ENCODE measurements around the gene CWC27. TPM values are rescaled to one million over a fixed set of nuclear protein-coding genes. Genes with fewer than 3 reads are reported as not detected.

CWC27 gene
- total and polyA plus RNA-seq, 2 of the 13 experiments (the other 11 are each of a cell fraction or from before 2014, with no cell fraction given), result 21.1 to 25.7 TPM

- TF ChIP-seq ZNF574 (CRISPR knock-in tag; IDR thresholded peaks at IDR 0.05) (peak; percentile 86), GFI1 (CRISPR knock-in tag; IDR thresholded peaks at IDR 0.05; ENCODE audit: borderline replicate concordance) (no peak), GTF3A (CRISPR knock-in tag; conservative IDR thresholded peaks at IDR 0.05) (0 out of 2 replicates have a peak, but pooled peaks have one; percentile 24), ZNF275 (CRISPR knock-in tag; IDR thresholded peaks at IDR 0.05; ENCODE audit: borderline replicate concordance) (peak; percentile 58; the same call in 1 of the 2 replicates), LCORL (IDR thresholded peaks at IDR 0.05) (0 out of 2 replicates have a peak, but pooled peaks have one; percentile 5), LCORL (CRISPR knock-in tag; IDR thresholded peaks at IDR 0.05) (no peak; the same call in 1 of the 2 replicates), ARID2 (CRISPR knock-in tag; IDR thresholded peaks at IDR 0.05; ENCODE audit: borderline replicate concordance) (no peak), ARNTL (CRISPR knock-in tag; IDR thresholded peaks at IDR 0.05) (peak; percentile 18; the same call in 1 of the 2 replicates), THRA (CRISPR knock-in tag; IDR thresholded peaks at IDR 0.05; ENCODE audit: borderline replicate concordance) (0 out of 2 replicates have a peak, but pooled peaks have one; percentile 46), ZNF768 (CRISPR knock-in tag; IDR thresholded peaks at IDR 0.05) (peak; percentile 61), ZMYM2 (CRISPR knock-in tag; IDR thresholded peaks at IDR 0.05) (no peak), NFKB2 (CRISPR knock-in tag; IDR thresholded peaks at IDR 0.05; ENCODE audit: borderline replicate concordance) (no peak; the same call in 1 of the 2 replicates), DR1 (CRISPR knock-in tag; IDR thresholded peaks at IDR 0.05) (peak; percentile 66; the same call in 1 of the 2 replicates), HOMEZ (CRISPR knock-in tag; IDR thresholded peaks at IDR 0.05; ENCODE audit: low read depth) (peak; percentile 56; the same call in 1 of the 2 replicates), ZBTB37 (CRISPR knock-in tag; IDR thresholded peaks at IDR 0.05) (no peak)
These were observed at the start of gene CWC27, which contains the start of gene SREK1IP1 (continued) for GRCh38 chr5:64768358-64769312.
